Upper lobe of left lung (tissue), 4 donors: Measurements from ENCODE around the gene GCK.

ENCODE experiments used
- CTCF ChIP-seq, 6 experiments: fragments of 450-650 bp in 4 of 6; fragments of 200-600 bp in 2 of 6; sonication (generic) in 2 of 6; IDR thresholded peaks; one replicate each; pipeline ENCODE4 v1.5.1; 2016 to 2019; ENCODE audit warnings: antibody characterized with exemption in 6 of 6
- POLR2A ChIP-seq, 4 donors: fragments of 450-650 bp; IDR thresholded peaks; one replicate each; pipeline ENCODE4 v1.5.1; 2016 to 2017; ENCODE audit warnings: antibody characterized with exemption in 4 of 4, mild to moderate bottlenecking in 2 of 4
- POLR2AphosphoS5 ChIP-seq, 2 donors: sonication (generic); formaldehyde crosslinking; IDR thresholded peaks; one replicate each; pipeline ENCODE4 v1.5.1; 2017; ENCODE audit warnings: antibody characterized with exemption in 2 of 2

GRCh38 chr7:44148166-44148565 lies 41.1 kb downstream of the GCK start:
- TF ChIP-seq CTCF (IDR thresholded peaks at IDR 0.05) (no peak), POLR2A (IDR thresholded peaks at IDR 0.05) (no peak), POLR2AphosphoS5 (IDR thresholded peaks at IDR 0.05) (no peak)
